Epithelial cell of proximal tubule (primary cell): Measurements from ENCODE around the gene FABP2. TPM values are rescaled to one million over a fixed set of nuclear protein-coding genes. Genes with fewer than 3 reads are reported as not detected.

ENCODE experiments used
- DNase-seq: peaks from one replicate; pipeline ENCODE4 v3.0.0-alpha.2; 2011; ENCODE audit warnings: low read depth
- H3K4me3 ChIP-seq: 2 replicates; pipeline ENCODE4 v1.5.1; 2011; ENCODE audit warnings: low read depth, mild to moderate bottlenecking, low read length
- CTCF ChIP-seq: conservative IDR thresholded peaks from 2 replicates; pipeline ENCODE4 v1.5.1; 2012; ENCODE audit warnings: low read depth, mild to moderate bottlenecking, low read length
- total RNA-seq: library from RNA; depleted of rRNA; stranded (reverse); fragments of >200 nt; gene quantifications from 2 replicates; pipeline ENCODE4 v1.2.3, GENCODE V29; 2015

FABP2 gene
- total RNA-seq, 1 donor from 2014 or later = not detected

- TF ChIP-seq CTCF = no peak
- no peak for DNase-seq
Measured at GRCh38 chr4:119313237-119313636, 8.7 kb downstream of the FABP2 start.

GRCh38 chr4:119310826-119311225, 11.1 kb downstream of the FABP2 start:
- no peak for TF ChIP-seq CTCF
- H3K4me3 ChIP-seq = no peak overlapping the region
- no peak for DNase-seq

More at GRCh38 chr4:119313237-119313636, 8.7 kb downstream of the FABP2 start:
- H3K4me3 ChIP-seq = no peak overlapping the region

DNA sequence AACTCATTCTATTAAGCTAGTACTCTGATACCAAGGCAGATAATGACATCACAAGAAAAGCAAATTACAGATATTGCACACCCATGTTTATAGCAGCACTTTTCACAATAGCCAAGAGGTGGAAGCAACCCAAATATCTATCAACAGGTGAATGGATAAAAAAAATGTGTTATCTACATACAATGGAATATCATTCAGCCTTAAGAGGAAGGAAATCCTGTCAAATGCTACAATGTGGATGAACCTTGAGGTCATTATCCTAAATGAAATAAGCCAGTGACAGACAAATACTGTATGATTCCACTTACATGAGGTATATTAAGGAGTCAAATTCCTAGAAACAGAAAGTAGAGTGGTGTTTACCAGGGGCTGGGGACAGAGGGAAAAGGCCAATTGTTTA, 14.3 kb downstream of the FABP2 start:
- DNase-seq = no peak
- no peak overlapping the region for H3K4me3 ChIP-seq
- no peak for TF ChIP-seq CTCF

- DNase-seq = no peak
- no peak overlapping the region for H3K4me3 ChIP-seq
- no peak for TF ChIP-seq CTCF
Measured at GRCh38 chr4:119304431-119304830, 17.5 kb downstream of the FABP2 start.

- DNase-seq = no peak
- no peak for TF ChIP-seq CTCF
- H3K4me3 ChIP-seq = no peak overlapping the region
Measured at GRCh38 chr4:119303587-119304305, 18.2 kb downstream of the FABP2 start.

DNA sequence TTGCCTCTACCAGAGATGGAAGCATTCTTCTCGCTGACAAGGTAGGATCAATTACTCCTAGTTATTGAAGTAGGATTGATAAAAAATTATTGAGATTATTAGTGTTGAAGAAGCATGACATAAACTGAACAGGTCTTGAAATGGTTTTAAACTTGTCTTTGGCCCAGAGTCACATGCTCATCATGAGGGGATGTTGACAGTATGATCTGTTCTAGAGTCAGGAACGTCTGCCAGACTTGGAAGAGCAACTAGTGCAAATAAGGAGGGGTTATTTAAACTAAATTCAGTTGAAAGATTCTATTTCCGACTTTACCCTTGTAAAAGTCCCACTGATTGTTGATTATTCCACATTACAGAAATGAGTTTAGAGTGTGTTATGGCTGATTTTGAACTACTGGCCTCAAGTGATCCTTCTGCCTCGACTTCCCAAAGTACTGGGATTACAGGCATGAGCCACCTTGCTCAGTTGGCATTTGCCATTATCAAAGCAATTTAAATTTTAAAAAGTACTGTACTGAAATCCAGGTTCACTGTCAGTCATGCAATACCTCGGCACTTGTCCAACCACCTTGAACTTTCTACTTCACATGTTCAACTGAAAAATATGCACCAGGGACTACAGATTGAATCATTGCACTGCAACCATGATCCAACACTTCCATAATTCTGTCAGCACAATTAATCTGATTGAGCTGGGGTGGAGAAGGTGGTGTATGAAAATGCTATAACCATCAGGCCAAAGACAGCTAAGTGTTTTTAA, 19.7 kb downstream of the FABP2 start:
- H3K4me3 ChIP-seq = no peak overlapping the region
- no peak for DNase-seq
- no peak for TF ChIP-seq CTCF
